Measurements from ENCODE around the gene SPDL1. TPM values are rescaled to one million over a fixed set of nuclear protein-coding genes. Genes with fewer than 3 reads are reported as not detected.
A peak's percentile ranks its signal among the peaks of the same experiment; 100 is the strongest.

The SPDL1 gene, protein sequence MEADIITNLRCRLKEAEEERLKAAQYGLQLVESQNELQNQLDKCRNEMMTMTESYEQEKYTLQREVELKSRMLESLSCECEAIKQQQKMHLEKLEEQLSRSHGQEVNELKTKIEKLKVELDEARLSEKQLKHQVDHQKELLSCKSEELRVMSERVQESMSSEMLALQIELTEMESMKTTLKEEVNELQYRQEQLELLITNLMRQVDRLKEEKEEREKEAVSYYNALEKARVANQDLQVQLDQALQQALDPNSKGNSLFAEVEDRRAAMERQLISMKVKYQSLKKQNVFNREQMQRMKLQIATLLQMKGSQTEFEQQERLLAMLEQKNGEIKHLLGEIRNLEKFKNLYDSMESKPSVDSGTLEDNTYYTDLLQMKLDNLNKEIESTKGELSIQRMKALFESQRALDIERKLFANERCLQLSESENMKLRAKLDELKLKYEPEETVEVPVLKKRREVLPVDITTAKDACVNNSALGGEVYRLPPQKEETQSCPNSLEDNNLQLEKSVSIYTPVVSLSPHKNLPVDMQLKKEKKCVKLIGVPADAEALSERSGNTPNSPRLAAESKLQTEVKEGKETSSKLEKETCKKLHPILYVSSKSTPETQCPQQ
- total RNA-seq (1 to 10 TPM; 2.1 to 4.3 (median 2.7) TPM), polyA plus RNA-seq (1 to 10 TPM; 2.0 to 4.8 TPM)

DNA sequence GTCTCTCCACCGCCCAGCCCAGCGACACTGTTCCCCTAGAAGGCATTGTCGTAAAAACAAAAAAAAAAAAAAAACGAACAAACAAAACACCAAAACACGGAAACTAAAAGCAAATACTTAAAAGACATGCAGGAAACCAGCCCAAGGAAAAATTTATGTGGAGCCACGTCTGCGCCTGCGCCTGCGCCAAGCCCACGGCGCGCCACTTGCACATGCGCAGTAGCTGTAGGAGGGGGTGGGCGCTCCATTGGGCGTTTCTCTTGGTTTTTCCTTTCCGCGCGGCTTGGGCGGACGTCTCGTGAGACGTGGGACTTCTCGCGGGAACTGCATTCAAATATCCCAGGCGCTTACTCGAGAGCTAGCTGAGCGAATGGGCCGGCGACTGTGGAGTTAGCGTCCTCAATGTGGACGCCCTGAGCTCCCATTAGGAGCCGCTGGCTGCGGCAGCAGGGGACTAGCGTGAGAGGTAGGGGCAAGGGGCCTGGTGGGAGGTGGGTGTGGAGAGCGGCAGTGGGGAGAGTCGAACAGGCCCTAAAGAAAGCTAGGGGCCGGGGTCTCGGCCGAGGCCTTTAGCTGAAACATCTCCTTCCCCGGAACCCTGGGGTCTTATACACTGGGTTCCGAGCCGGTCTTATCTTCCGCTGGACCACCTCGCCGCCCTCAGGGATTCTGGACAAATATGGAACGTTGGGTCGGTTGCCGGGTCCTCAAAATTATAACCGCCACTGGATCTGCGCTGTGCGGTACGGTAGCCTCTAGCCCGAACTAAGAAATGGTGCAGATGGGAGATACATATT, at the start of gene SPDL1:
TSS of gene SPDL1 (plus strand) at position 350 of the 797 bp plus-strand sequence. CDS start 4,644 bp downstream, outside the sequence.
- H3K4me1 ChIP-seq, result peaks cover 0 to 3% (median 2%) of the 10 kb centered on the region in 3 donors
- ATAC-seq, result peak; percentile 95 to 99 (median 99)
- intact Hi-C loops (cut with DNase I), result no loop called here
- no peaks in the 10 kb centered on the region for H3K9me3 ChIP-seq
- WGBS, 2 donors, result 0% methylated on average over 53 of the region's 53 CpGs
- H3K27ac ChIP-seq, result peak within 1 kb of the TSS; percentile 1 to 77 (median 36)
- FAIRE-seq, result peak; percentile 63
- H3K27me3 ChIP-seq, result no peaks in the 10 kb centered on the region
- TF ChIP-seq, protein P1, sequence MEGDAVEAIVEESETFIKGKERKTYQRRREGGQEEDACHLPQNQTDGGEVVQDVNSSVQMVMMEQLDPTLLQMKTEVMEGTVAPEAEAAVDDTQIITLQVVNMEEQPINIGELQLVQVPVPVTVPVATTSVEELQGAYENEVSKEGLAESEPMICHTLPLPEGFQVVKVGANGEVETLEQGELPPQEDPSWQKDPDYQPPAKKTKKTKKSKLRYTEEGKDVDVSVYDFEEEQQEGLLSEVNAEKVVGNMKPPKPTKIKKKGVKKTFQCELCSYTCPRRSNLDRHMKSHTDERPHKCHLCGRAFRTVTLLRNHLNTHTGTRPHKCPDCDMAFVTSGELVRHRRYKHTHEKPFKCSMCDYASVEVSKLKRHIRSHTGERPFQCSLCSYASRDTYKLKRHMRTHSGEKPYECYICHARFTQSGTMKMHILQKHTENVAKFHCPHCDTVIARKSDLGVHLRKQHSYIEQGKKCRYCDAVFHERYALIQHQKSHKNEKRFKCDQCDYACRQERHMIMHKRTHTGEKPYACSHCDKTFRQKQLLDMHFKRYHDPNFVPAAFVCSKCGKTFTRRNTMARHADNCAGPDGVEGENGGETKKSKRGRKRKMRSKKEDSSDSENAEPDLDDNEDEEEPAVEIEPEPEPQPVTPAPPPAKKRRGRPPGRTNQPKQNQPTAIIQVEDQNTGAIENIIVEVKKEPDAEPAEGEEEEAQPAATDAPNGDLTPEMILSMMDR (IDR thresholded peaks at IDR 0.05), result no peak
- peak within 1 kb of the TSS; percentile 52 to 72 (median 68) for H3K4me3 ChIP-seq
- peak; percentile 92 to 97 (median 94) for DNase-seq
- no peaks in the 10 kb centered on the region for H3K36me3 ChIP-seq

DNA sequence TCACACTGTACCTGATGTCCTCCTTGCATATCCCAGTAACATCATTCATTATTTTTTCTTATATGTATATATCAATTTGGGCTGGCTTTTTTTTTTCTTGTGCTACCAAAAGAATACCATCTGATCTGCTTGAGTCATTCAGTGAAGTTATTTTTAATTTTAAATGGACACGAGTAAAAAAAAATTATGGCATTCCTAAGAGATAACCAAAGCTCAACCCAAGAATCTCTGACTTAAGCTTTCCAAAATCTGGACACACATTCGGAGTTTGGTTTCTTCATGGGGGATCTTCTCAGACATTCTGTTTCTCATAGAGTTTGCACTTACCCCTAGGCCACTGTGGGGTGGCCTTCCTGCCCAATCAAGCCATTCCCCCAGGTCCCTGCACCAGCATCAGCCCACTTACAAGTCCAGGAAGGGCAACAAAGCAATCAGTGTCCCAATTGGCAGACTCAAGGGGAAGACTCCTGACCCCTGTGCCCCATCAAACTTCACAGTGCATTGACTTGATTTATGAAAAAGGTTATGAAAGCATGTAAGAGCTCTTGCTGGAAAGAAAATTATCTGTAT, 49.2 kb upstream of the SPDL1 start:
- Histone ChIP-seq H3K4me3 (no peak overlapping the region), H3K27me3 (no peaks in the 10 kb centered on the region), H3K4me1 (no peaks in the 10 kb centered on the region), H3K36me3 (no peaks in the 10 kb centered on the region), H3K9me3 (no peaks in the 10 kb centered on the region), H3K27ac (no peak overlapping the region)
- ATAC-seq (no peak), DNase-seq (no peak), FAIRE-seq (no peak)
- WGBS, 2 donors, result 54 to 83% methylated on average over 2 of the region's 2 CpGs
- TF ChIP-seq, protein P1 (IDR thresholded peaks at IDR 0.05), result no peak
- intact Hi-C loops (cut with DNase I), result no loop called here

DNA sequence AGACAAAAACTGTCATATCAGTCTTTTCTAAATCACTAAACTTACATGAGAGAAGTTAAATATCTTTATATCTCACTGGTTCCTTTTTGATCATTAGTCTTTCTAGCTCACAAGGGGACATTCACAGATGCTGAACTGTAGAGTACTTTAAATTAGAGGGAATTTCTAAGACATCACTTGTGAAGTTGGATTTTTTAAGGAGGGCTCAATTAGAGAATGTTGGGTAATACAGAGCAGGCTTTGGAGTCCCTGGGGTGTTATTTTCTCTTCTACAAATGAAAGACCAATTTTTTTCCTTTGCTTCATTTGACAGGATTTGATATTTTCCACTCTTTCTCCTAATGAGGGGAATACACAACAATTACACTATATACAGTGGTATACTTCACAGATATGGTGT, 48.6 kb upstream of the SPDL1 start:
- H3K27ac ChIP-seq, result no peak overlapping the region
- intact Hi-C loops (cut with DNase I), result no loop called here
- ATAC-seq, result no peak

DNA sequence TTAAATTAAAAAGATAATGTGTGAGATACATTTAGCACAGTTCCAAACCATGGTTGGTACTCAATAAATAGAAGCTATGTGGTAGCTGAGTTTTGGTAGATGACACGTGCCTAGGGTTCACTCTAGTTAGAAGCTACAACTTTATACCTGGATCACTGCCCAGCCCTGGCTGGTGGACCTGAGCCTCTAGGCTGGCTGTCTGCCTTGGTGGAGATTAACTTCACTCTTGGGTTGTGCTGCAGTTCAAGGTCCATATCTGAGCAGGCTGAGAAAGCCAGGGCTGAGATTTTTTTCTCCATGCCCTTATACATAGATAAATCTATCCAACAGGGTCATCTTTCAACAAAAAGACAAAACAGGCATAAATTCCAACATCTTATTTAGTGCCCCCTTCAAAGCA, 44.6 kb upstream of the SPDL1 start:
- H3K4me1 ChIP-seq, result no peaks in the 10 kb centered on the region
- peak in 3 of 4 donors; percentile 72 to 79 (median 72) for ATAC-seq
- no peak overlapping the region for H3K4me3 ChIP-seq
- FAIRE-seq, result no peak
- no peaks in the 10 kb centered on the region for H3K36me3 ChIP-seq
- peak in 4 of 6 donors; percentile 11 to 30 (median 20) for DNase-seq
- intact Hi-C loops (cut with DNase I), result no loop called here
- no peaks in the 10 kb centered on the region for H3K9me3 ChIP-seq
- no peaks in the 10 kb centered on the region for H3K27me3 ChIP-seq
- no peak overlapping the region for H3K27ac ChIP-seq
- WGBS, 2 donors, result 21% methylated on average over 1 of the region's 1 CpG
- TF ChIP-seq, protein P1 (IDR thresholded peaks at IDR 0.05), result no peak

More for the DNA sequence above, 48.6 kb upstream of the SPDL1 start:
- H3K36me3 ChIP-seq, result no peaks in the 10 kb centered on the region
- no peaks in the 10 kb centered on the region for H3K9me3 ChIP-seq
- TF ChIP-seq, protein P1 (IDR thresholded peaks at IDR 0.05), result no peak
- no peaks in the 10 kb centered on the region for H3K4me1 ChIP-seq
- H3K4me3 ChIP-seq, result no peak overlapping the region
- DNase-seq (no peak), FAIRE-seq (no peak)
- no peaks in the 10 kb centered on the region for H3K27me3 ChIP-seq
